SU-DHL-6 (cell line): ENCODE results near the gene TGFBR3L.

Source experiments
- H2AFZ ChIP-seq: fragments of 200-600 bp; sonication (generic); 2 replicates; pipeline ENCODE4 v1.6.1; 2014; ENCODE audit warnings: low read depth, mild to moderate bottlenecking, moderate library complexity, mixed read lengths, antibody characterized with exemption, low read length; ENCODE audit not compliant: severe bottlenecking
- H3F3A ChIP-seq: fragments of 200-600 bp; shearing (Covaris generic); 2 replicates; pipeline ENCODE4 v1.6.0; 2016; ENCODE audit warnings: antibody characterized with exemption, mild to moderate bottlenecking; ENCODE audit not compliant: insufficient read depth
- H3K27ac ChIP-seq: fragments of 200-600 bp; sonication (generic); 2 replicates; pipeline ENCODE4 v1.5.1; 2016; ENCODE audit warnings: low read depth, mild to moderate bottlenecking, low read length, moderate library complexity, mixed read lengths
- H3K27me3 ChIP-seq: fragments of 200-600 bp; sonication (generic), shearing (Covaris generic); 2 replicates; pipeline ENCODE4 v1.6.0; 2014; ENCODE audit warnings: mild to moderate bottlenecking, low read length
- H3K36me3 ChIP-seq: fragments of 200-600 bp; sonication (generic); 2 replicates; pipeline ENCODE4 v1.6.1; 2014; ENCODE audit warnings: mild to moderate bottlenecking, low read length, mixed read lengths
- H3K4me2 ChIP-seq: fragments of 300-600, 200-600 bp; shearing (Covaris generic), sonication (generic); 2 replicates; pipeline ENCODE4 v1.6.0; 2014; ENCODE audit warnings: low read length, low read depth, mild to moderate bottlenecking; ENCODE audit not compliant: poor library complexity, severe bottlenecking
- H3K4me3 ChIP-seq: fragments of 200-600 bp; sonication (generic); 2 replicates; pipeline ENCODE4 v1.5.1; 2014; ENCODE audit warnings: antibody characterized with exemption, low read length, mild to moderate bottlenecking, mixed read lengths; ENCODE audit not compliant: insufficient read depth, poor library complexity, severe bottlenecking
- H3K79me2 ChIP-seq: fragments of 200-600 bp; sonication (generic); 2 replicates; pipeline ENCODE4 v1.6.1; 2014; ENCODE audit warnings: mild to moderate bottlenecking, low read length, moderate library complexity; ENCODE audit not compliant: insufficient read depth
- H3K9ac ChIP-seq: fragments of 200-600 bp; sonication (generic); 2 replicates; pipeline ENCODE4 v1.7.0; 2014; ENCODE audit warnings: mild to moderate bottlenecking, low read length
- H3K9me2 ChIP-seq: fragments of 200-600 bp; sonication (generic); replicated peaks from 2 replicates; pipeline ENCODE4 v1.6.1; 2014; ENCODE audit warnings: low read length; ENCODE audit not compliant: insufficient read depth
- H3K9me3 ChIP-seq: fragments of 200-600 bp; sonication (generic); 2 replicates; pipeline ENCODE4 v1.6.1; 2014; ENCODE audit warnings: low read length, mixed read lengths; ENCODE audit not compliant: insufficient read depth
- H4K20me1 ChIP-seq: fragments of 200-600 bp; sonication (generic); 2 replicates; pipeline ENCODE4 v1.6.1; 2014; ENCODE audit warnings: low read depth, mild to moderate bottlenecking, antibody characterized with exemption, low read length, moderate library complexity, mixed read lengths
- CTCF ChIP-seq: fragments of 200-600 bp; sonication (generic); IDR thresholded peaks from one replicate; pipeline ENCODE4 v1.5.1; 2017; ENCODE audit warnings: antibody characterized with exemption, mild to moderate bottlenecking, low read length, moderate library complexity; ENCODE audit not compliant: insufficient read depth, poor library complexity, severe bottlenecking
- EZH2phosphoT487 ChIP-seq: fragments of 200-600 bp; sonication (generic), shearing (Covaris generic); conservative IDR thresholded peaks from 2 replicates; pipeline ENCODE4 v1.6.1; 2018; ENCODE audit warnings: mild to moderate bottlenecking, antibody characterized with exemption, low read length, moderate library complexity, mixed read lengths

Gene TGFBR3L

GRCh38 chr19:7924241-7924640 lies 9.6 kb downstream of the TGFBR3L start:
- H4K20me1 ChIP-seq, result no peaks in the 10 kb centered on the region
- no peak overlapping the region for H3K27ac ChIP-seq

GRCh38 chr19:7924651-7925170 lies 10.1 kb downstream of the TGFBR3L start:
- Histone ChIP-seq H3F3A (peaks cover 5% of the 10 kb centered on the region; the same call in 1 of the 2 replicates), H3K79me2 (no peaks in the 10 kb centered on the region), H3K4me2 (peak overlapping the region; percentile 54), H3K36me3 (no peaks in the 10 kb centered on the region), H3K27me3 (no peaks in the 10 kb centered on the region), H3K9me2 (no peaks in the 10 kb centered on the region), H4K20me1 (no peaks in the 10 kb centered on the region), H3K9me3 (no peaks in the 10 kb centered on the region), H3K9ac (no peak overlapping the region), H3K27ac (no peak overlapping the region), H2AFZ (no peak overlapping the region), H3K4me3 (no peak overlapping the region)
- TF ChIP-seq CTCF, result no peak
- TF ChIP-seq EZH2phosphoT487, result no peak

More at GRCh38 chr19:7924241-7924640, 9.6 kb downstream of the TGFBR3L start:
- no peak for TF ChIP-seq CTCF
- TF ChIP-seq EZH2phosphoT487, result no peak
- peaks cover 5% of the 10 kb centered on the region; the same call in 1 of the 2 replicates for H3F3A ChIP-seq
- no peaks in the 10 kb centered on the region for H3K79me2 ChIP-seq
- no peaks in the 10 kb centered on the region for H3K9me3 ChIP-seq
- no peaks in the 10 kb centered on the region for H3K27me3 ChIP-seq
- H3K36me3 ChIP-seq, result no peaks in the 10 kb centered on the region
- no peak overlapping the region for H3K4me2 ChIP-seq
- H3K9ac ChIP-seq, result no peak overlapping the region
- H3K4me3 ChIP-seq, result no peak overlapping the region
- H3K9me2 ChIP-seq, result no peaks in the 10 kb centered on the region
- H2AFZ ChIP-seq, result no peak overlapping the region

GRCh38 chr19:7925171-7925851 lies 10.7 kb downstream of the TGFBR3L start:
- Histone ChIP-seq H3K79me2 (no peaks in the 10 kb centered on the region), H3K9me3 (no peaks in the 10 kb centered on the region), H3K27ac (no peak overlapping the region), H4K20me1 (no peaks in the 10 kb centered on the region), H3K36me3 (no peaks in the 10 kb centered on the region), H3K9me2 (no peaks in the 10 kb centered on the region), H3K9ac (peak overlapping the region; percentile 24; the same call in 1 of the 2 replicates), H3K4me3 (peak overlapping the region; percentile 38), H3K27me3 (no peaks in the 10 kb centered on the region), H3F3A (peaks cover 5% of the 10 kb centered on the region; the same call in 1 of the 2 replicates), H2AFZ (peak overlapping the region; percentile 19), H3K4me2 (peak overlapping the region; percentile 54)
- TF ChIP-seq CTCF, result peak; percentile 77
- TF ChIP-seq EZH2phosphoT487, result no peak
